CD4-positive, alpha-beta T cell treated with Interleukin-4 for 1 hour (primary cell): ENCODE results near the gene MSANTD1.

Experiments used
- DNase-seq, 2 donors: peaks; one replicate each; pipeline ENCODE4 v3.0.0-alpha.2; 2020 to 2022

MSANTD1 gene

GRCh38 chr4:3250438-3250955 lies 1.5 kb downstream of the MSANTD1 start:
- DNase-seq: no peak

GRCh38 chr4:3250956-3251690 lies 2.2 kb downstream of the MSANTD1 start:
- DNase-seq: no peak

GRCh38 chr4:3251691-3252479 lies 2.9 kb downstream of the MSANTD1 start:
- no peak for DNase-seq

- no peak for DNase-seq
These were observed 3.5 kb downstream of the MSANTD1 start for GRCh38 chr4:3252480-3252828.

GRCh38 chr4:3252831-3253641 lies 4.1 kb downstream of the MSANTD1 start:
- DNase-seq: no peak

- DNase-seq: peak in 1 of 2 donors; percentile 10
These were observed 4.8 kb downstream of the MSANTD1 start for GRCh38 chr4:3253808-3254207.

- DNase-seq: peak in 1 of 2 donors; percentile 6
These were observed 5.6 kb downstream of the MSANTD1 start for GRCh38 chr4:3254302-3255131.

- DNase-seq: peak in 1 of 2 donors; percentile 10
These were observed 6.7 kb downstream of the MSANTD1 start for GRCh38 chr4:3255611-3256186.

GRCh38 chr4:3256230-3257102 lies 7.5 kb downstream of the MSANTD1 start:
- peak in 1 of 2 donors; percentile 7 for DNase-seq

- peak in 1 of 2 donors; percentile 4 for DNase-seq
These were observed 8.2 kb downstream of the MSANTD1 start for GRCh38 chr4:3257103-3257555.

- peak in 1 of 2 donors; percentile 9 for DNase-seq
These were observed 8.9 kb downstream of the MSANTD1 start for GRCh38 chr4:3257556-3258482.

- DNase-seq: peak in 1 of 2 donors; percentile 7
These were observed 12.7 kb downstream of the MSANTD1 start for GRCh38 chr4:3261411-3262207.

- peak in 1 of 2 donors; percentile 6 for DNase-seq
These were observed 13.5 kb downstream of the MSANTD1 start for GRCh38 chr4:3262208-3263052.

- peak in 1 of 2 donors; percentile 8 for DNase-seq
These were observed 14.3 kb downstream of the MSANTD1 start for GRCh38 chr4:3263053-3263875.

GRCh38 chr4:3263876-3264193 lies 14.9 kb downstream of the MSANTD1 start:
- DNase-seq: no peak

- peak in 1 of 2 donors; percentile 5 for DNase-seq
These were observed 17.1 kb downstream of the MSANTD1 start for GRCh38 chr4:3266076-3266475.
